HEK293 (cell line): ENCODE measurements around the gene KANSL1.

ENCODE experiments used
- GFI1B ChIP-seq: fragments of 450-650 bp; formaldehyde crosslinking; IDR thresholded peaks from 2 replicates; pipeline ENCODE4 v1.5.1; 2016; ENCODE audit warnings: missing biosample characterization, missing genetic modification characterization
- HOXC10 ChIP-seq: sonication (generic); formaldehyde crosslinking; IDR thresholded peaks from 2 replicates; pipeline ENCODE4 v1.8.1; 2023; ENCODE audit warnings: mild to moderate bottlenecking, missing genetic modification reagents
- INSM2 ChIP-seq: fragments of 450-650 bp; formaldehyde crosslinking; IDR thresholded peaks from 2 replicates; pipeline ENCODE4 v1.5.1; 2016; ENCODE audit warnings: missing biosample characterization, missing genetic modification characterization
- SP2 ChIP-seq: fragments of 450-650 bp; formaldehyde crosslinking; IDR thresholded peaks from 2 replicates; pipeline ENCODE4 v1.5.1; 2016; ENCODE audit warnings: missing biosample characterization, missing genetic modification characterization
- SP7 ChIP-seq: fragments of 450-650 bp; formaldehyde crosslinking; IDR thresholded peaks from 2 replicates; pipeline ENCODE4 v1.5.1; 2016; ENCODE audit warnings: missing biosample characterization, missing genetic modification characterization
- WT1 ChIP-seq: fragments of 450-650 bp; formaldehyde crosslinking; IDR thresholded peaks from 2 replicates; pipeline ENCODE4 v1.5.1; 2016; ENCODE audit warnings: missing biosample characterization, missing genetic modification characterization
- YY1 ChIP-seq: fragments of 450-650 bp; formaldehyde crosslinking; IDR thresholded peaks from 2 replicates; pipeline ENCODE4 v1.5.1; 2018; ENCODE audit warnings: missing biosample characterization, missing genetic modification characterization
- ZBTB10 ChIP-seq: fragments of 450-650 bp; formaldehyde crosslinking; IDR thresholded peaks from 2 replicates; pipeline ENCODE4 v1.5.1; 2016; ENCODE audit warnings: missing biosample characterization, missing genetic modification characterization
- ZBTB21 ChIP-seq: fragments of 450-650 bp; formaldehyde crosslinking; IDR thresholded peaks from 2 replicates; pipeline ENCODE4 v1.5.1; 2017; ENCODE audit warnings: missing biosample characterization, missing genetic modification characterization
- ZFHX2 ChIP-seq: fragments of 450-650 bp; formaldehyde crosslinking; conservative IDR thresholded peaks from 2 replicates; pipeline ENCODE4 v1.5.1; 2016; ENCODE audit warnings: missing biosample characterization, missing genetic modification characterization
- ZFP37 ChIP-seq: fragments of 450-650 bp; formaldehyde crosslinking; IDR thresholded peaks from 2 replicates; pipeline ENCODE4 v1.5.1; 2016; ENCODE audit warnings: missing biosample characterization, missing genetic modification characterization
- ZNF114 ChIP-seq: fragments of 450-650 bp; formaldehyde crosslinking; IDR thresholded peaks from 2 replicates; pipeline ENCODE4 v1.5.0; 2017; ENCODE audit warnings: missing biosample characterization, missing genetic modification characterization
- ZNF133 ChIP-seq: fragments of 450-650 bp; formaldehyde crosslinking; IDR thresholded peaks from 2 replicates; pipeline ENCODE4 v1.5.1; 2016; ENCODE audit warnings: missing biosample characterization, missing genetic modification characterization
- ZNF16 ChIP-seq: fragments of 450-650 bp; formaldehyde crosslinking; IDR thresholded peaks from 2 replicates; pipeline ENCODE4 v1.5.1; 2016; ENCODE audit warnings: low read depth, missing biosample characterization, missing genetic modification characterization
- ZNF174 ChIP-seq: fragments of 450-650 bp; formaldehyde crosslinking; IDR thresholded peaks from 2 replicates; pipeline ENCODE4 v1.5.0; 2017; ENCODE audit warnings: missing biosample characterization, mild to moderate bottlenecking, missing genetic modification characterization
- ZNF2 ChIP-seq: fragments of 450-650 bp; formaldehyde crosslinking; IDR thresholded peaks from 2 replicates; pipeline ENCODE4 v1.5.1; 2016; ENCODE audit warnings: missing biosample characterization, missing genetic modification characterization
- ZNF302 ChIP-seq: fragments of 450-650 bp; formaldehyde crosslinking; IDR thresholded peaks from 2 replicates; pipeline ENCODE4 v1.5.1; 2016; ENCODE audit warnings: missing biosample characterization, missing genetic modification characterization, low read depth
- ZNF311 ChIP-seq: fragments of 450-650 bp; formaldehyde crosslinking; IDR thresholded peaks from 2 replicates; pipeline ENCODE4 v1.5.1; 2017; ENCODE audit warnings: missing biosample characterization, missing genetic modification characterization, borderline replicate concordance
- ZNF335 ChIP-seq: fragments of 450-650 bp; formaldehyde crosslinking; conservative IDR thresholded peaks from 2 replicates; pipeline ENCODE4 v1.5.1; 2016; ENCODE audit warnings: missing biosample characterization, missing genetic modification characterization
- ZNF391 ChIP-seq: fragments of 450-650 bp; formaldehyde crosslinking; IDR thresholded peaks from 2 replicates; pipeline ENCODE4 v1.5.1; 2016; ENCODE audit warnings: low read depth, missing biosample characterization, missing genetic modification characterization, borderline replicate concordance
- ZNF404 ChIP-seq: fragments of 450-650 bp; formaldehyde crosslinking; IDR thresholded peaks from 2 replicates; pipeline ENCODE4 v1.5.1; 2017; ENCODE audit warnings: missing biosample characterization, missing genetic modification characterization
- ZNF416 ChIP-seq: fragments of 450-650 bp; formaldehyde crosslinking; IDR thresholded peaks from 2 replicates; pipeline ENCODE4 v1.5.1; 2016; ENCODE audit warnings: missing biosample characterization, missing genetic modification characterization
- ZNF433 ChIP-seq: fragments of 450-650 bp; formaldehyde crosslinking; IDR thresholded peaks from 2 replicates; pipeline ENCODE4 v1.5.1; 2016; ENCODE audit warnings: missing biosample characterization, missing genetic modification characterization, low read depth
- ZNF510 ChIP-seq: fragments of 450-650 bp; formaldehyde crosslinking; IDR thresholded peaks from 2 replicates; pipeline ENCODE4 v1.5.1; 2018; ENCODE audit warnings: mild to moderate bottlenecking, missing genetic modification characterization, missing biosample characterization; ENCODE audit not compliant: insufficient replicate concordance
- ZNF530 ChIP-seq: fragments of 450-650 bp; formaldehyde crosslinking; IDR thresholded peaks from 2 replicates; pipeline ENCODE4 v1.5.1; 2016; ENCODE audit warnings: low read depth, missing biosample characterization, missing genetic modification characterization
- ZNF549 ChIP-seq: fragments of 450-650 bp; IDR thresholded peaks from 2 replicates; pipeline ENCODE4 v1.5.1; 2018; ENCODE audit warnings: missing biosample characterization, missing genetic modification characterization, mild to moderate bottlenecking, inconsistent platforms, moderate library complexity
- ZNF558 ChIP-seq: fragments of 450-650 bp; formaldehyde crosslinking; IDR thresholded peaks from 2 replicates; pipeline ENCODE4 v1.5.1; 2016; ENCODE audit warnings: missing biosample characterization, missing genetic modification characterization
- ZNF561 ChIP-seq: fragments of 450-650 bp; IDR thresholded peaks from 2 replicates; pipeline ENCODE4 v1.5.1; 2018; ENCODE audit warnings: missing biosample characterization, missing genetic modification characterization, borderline replicate concordance
- ZNF596 ChIP-seq: fragments of 450-650 bp; IDR thresholded peaks from 2 replicates; pipeline ENCODE4 v1.5.0; 2018; ENCODE audit warnings: missing biosample characterization, mild to moderate bottlenecking, missing genetic modification characterization, moderate library complexity
- ZNF621 ChIP-seq: fragments of 450-650 bp; formaldehyde crosslinking; IDR thresholded peaks from 2 replicates; pipeline ENCODE4 v1.5.1; 2017; ENCODE audit warnings: missing biosample characterization, missing genetic modification characterization
- ZNF626 ChIP-seq: fragments of 450-650 bp; sonication (Bioruptor Pico); formaldehyde crosslinking; IDR thresholded peaks from 2 replicates; pipeline ENCODE4 v1.5.1; 2018; ENCODE audit warnings: missing biosample characterization, missing genetic modification characterization, inconsistent platforms
- ZNF707 ChIP-seq: fragments of 450-650 bp; formaldehyde crosslinking; IDR thresholded peaks from 2 replicates; pipeline ENCODE4 v1.5.1; 2016; ENCODE audit warnings: missing biosample characterization, missing genetic modification characterization
- ZNF791 ChIP-seq: fragments of 450-650 bp; formaldehyde crosslinking; IDR thresholded peaks from 2 replicates; pipeline ENCODE4 v1.5.1; 2016; ENCODE audit warnings: missing biosample characterization, missing genetic modification characterization
- ZSCAN4 ChIP-seq: fragments of 450-650 bp; formaldehyde crosslinking; IDR thresholded peaks from 2 replicates; pipeline ENCODE4 v1.5.1; 2017; ENCODE audit warnings: missing biosample characterization, missing genetic modification characterization
- ZSCAN5A ChIP-seq: fragments of 450-650 bp; formaldehyde crosslinking; IDR thresholded peaks from 2 replicates; pipeline ENCODE4 v1.5.1; 2016; ENCODE audit warnings: missing biosample characterization, missing genetic modification characterization

The KANSL1 gene

GRCh38 chr17:46108550-46109110 is 84.6 kb downstream of the KANSL1 start (continued):
- TF ChIP-seq ZNF561 (peak; percentile 82), GFI1B (tag by site-specific recombination) (no peak), INSM2 (tag by site-specific recombination) (no peak; the same call in 1 of the 2 replicates), ZNF302 (no peak), ZFHX2 (no peak), ZNF558 (tag by site-specific recombination) (no peak), ZNF2 (tag by site-specific recombination) (no peak), ZNF16 (tag by site-specific recombination) (no peak), ZNF335 (no peak), ZNF311 (tag by site-specific recombination) (no peak), ZSCAN4 (tag by site-specific recombination) (no peak), ZSCAN5A (tag by site-specific recombination) (no peak), ZNF433 (tag by site-specific recombination) (no peak), ZBTB10 (tag by site-specific recombination) (no peak), ZNF791 (tag by site-specific recombination) (no peak), ZNF621 (no peak), ZFP37 (tag by site-specific recombination) (no peak), ZNF626 (tag by site-specific recombination) (no peak), ZNF114 (tag by site-specific recombination) (no peak), ZNF391 (no peak), ZNF530 (tag by site-specific recombination) (no peak), SP7 (peak; percentile 67), YY1 (no peak), ZNF596 (tag by site-specific recombination) (peak; percentile 84), ZNF549 (tag by site-specific recombination) (no peak), ZNF133 (tag by site-specific recombination) (no peak), ZNF707 (tag by site-specific recombination) (no peak), HOXC10 (CRISPR knock-in tag) (no peak), ZNF510 (tag by site-specific recombination) (no peak), ZNF404 (tag by site-specific recombination) (no peak), ZBTB21 (tag by site-specific recombination) (no peak), ZNF416 (tag by site-specific recombination) (no peak), WT1 (no peak), ZNF174 (no peak), SP2 (tag by site-specific recombination) (no peak)
